Pons (tissue), 1 donor: Measurements from ENCODE around the gene CCDC134.
A peak's percentile ranks its signal among the peaks of the same experiment; 100 is the strongest.

ENCODE experiments used
- DNase-seq: peaks from one replicate; pipeline ENCODE4 v3.0.0-alpha.2; 2016; ENCODE audit warnings: low spot score

The CCDC134 gene

DNA sequence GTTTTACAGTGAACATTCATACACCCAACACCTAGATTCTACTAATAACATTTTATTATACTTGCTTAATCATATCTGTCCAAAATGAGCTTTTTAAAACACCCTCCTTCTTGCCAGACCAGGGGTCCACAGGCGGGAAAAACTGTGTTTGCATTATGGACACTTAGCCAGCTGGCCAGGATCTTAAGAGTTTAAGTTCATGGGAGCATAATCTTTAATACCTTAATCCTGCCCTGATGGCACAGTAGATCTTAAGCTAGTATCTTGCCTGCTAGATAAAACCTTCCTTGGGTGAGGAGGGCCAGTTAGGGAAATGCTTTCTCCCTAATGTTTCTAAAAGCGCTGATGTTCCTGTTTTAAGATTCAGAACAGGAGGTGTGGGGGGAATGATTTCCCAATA lies 13.1 kb upstream of the CCDC134 start:
- DNase-seq: no peak

DNA sequence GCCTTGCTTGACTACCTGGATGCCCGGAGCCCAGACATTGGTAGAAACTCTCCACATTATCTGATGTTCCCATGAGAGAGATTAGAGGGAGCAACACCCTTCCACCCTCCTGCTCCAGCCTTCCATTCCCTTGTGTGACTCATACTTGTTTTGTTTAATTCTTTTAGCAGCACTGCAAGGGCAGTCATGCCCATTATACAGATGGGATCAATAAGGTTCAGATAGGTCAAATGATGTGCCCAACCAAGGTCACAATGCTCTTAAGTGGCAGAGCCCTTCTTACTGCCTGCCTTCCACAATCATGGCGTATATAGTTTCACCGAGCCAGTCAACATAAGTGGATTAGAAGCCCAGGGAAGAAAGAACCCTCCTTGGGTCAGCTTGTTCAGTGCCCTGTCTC lies 6.6 kb upstream of the CCDC134 start:
- DNase-seq: no peak

GRCh38 chr22:41798736-41799135 lies 1.7 kb upstream of the CCDC134 start:
- DNase-seq: no peak

- DNase-seq: peak; percentile 38
These were observed 762 bp upstream of the CCDC134 start for GRCh38 chr22:41799486-41800347.

DNA sequence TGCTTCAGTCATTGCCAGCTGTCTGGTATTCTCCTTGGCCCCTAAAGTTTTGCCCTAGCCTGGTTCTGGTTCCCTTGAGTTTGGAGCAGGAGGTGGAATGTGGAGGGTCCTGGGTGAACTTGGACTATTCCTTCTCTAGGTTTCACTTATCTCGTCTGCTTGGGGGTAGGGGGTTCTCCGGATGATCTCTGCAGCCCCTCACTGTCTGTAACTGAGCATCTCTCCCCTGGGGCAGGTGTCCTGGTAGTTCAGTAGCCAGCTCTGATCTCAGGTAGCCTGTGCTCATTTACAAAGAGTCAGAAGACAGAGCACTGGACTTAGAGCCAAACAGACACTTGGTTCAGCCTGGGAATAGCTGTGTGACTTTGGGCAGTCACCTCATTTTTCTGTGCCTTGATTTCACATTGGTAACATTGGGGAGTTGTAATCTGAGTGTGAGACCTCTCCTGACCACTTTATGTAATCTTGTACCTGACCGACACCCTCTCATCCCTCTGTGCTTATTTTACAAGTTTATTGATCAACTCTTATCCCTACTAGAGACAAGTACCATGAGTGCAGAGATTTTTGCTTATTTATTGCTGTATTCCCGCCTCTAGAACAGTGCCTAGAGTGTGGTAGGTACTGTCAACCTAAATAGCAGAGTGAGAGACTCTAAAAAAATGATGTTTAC lies 804 bp downstream of the CCDC134 start:
- no peak for DNase-seq

DNA sequence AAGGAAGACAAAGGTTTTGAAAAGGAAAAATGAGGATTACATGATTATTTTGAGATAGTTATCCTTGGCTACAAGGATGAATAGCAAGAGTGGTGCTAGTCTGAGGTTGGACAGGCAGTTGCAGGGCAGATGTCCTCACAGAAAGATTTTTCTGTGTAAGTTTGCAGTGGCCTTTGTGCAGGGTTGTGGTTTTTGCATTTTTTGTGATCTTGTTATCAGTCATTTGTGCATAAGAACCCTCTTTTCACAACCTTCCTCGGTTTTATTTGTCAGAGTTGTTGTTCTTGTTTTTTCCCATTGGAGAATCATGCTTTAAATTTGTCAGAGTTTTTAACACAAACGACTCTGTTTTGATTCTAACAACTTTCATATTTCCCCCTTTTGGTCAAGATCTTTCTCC lies 1.4 kb downstream of the CCDC134 start:
- DNase-seq: no peak

GRCh38 chr22:41805639-41806038 lies 5.2 kb downstream of the CCDC134 start:
- no peak for DNase-seq

GRCh38 chr22:41808400-41808799 lies 7.9 kb downstream of the CCDC134 start:
- DNase-seq: no peak

DNA sequence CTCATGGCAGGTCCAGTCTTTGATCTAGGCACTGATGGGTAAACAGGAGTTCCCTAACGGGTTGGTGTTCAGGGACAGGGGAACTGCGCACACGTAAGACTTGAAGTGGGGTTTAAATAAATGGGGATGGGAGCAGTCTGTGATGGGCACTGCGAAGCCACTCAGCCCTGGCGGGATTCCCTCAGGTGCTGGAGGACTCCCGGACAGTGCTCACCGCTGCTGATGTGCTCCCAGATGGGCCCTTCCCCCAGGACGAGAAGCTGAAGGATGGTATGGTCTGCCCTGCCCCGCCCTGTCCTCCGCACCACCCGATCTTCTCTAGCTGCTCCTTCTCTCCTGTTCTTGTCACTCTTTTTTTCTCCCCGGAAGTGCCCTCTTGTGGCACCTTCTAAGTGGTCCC lies 9.5 kb downstream of the CCDC134 start:
- no peak for DNase-seq

- DNase-seq: no peak
These were observed 12.5 kb downstream of the CCDC134 start for GRCh38 chr22:41812805-41813545.

- DNase-seq: no peak
These were observed 13.4 kb downstream of the CCDC134 start for GRCh38 chr22:41813726-41814410.

GRCh38 chr22:41815716-41816115 lies 15.2 kb downstream of the CCDC134 start:
- DNase-seq: no peak

- no peak for DNase-seq
These were observed 15.8 kb downstream of the CCDC134 start for GRCh38 chr22:41816241-41816640.

DNA sequence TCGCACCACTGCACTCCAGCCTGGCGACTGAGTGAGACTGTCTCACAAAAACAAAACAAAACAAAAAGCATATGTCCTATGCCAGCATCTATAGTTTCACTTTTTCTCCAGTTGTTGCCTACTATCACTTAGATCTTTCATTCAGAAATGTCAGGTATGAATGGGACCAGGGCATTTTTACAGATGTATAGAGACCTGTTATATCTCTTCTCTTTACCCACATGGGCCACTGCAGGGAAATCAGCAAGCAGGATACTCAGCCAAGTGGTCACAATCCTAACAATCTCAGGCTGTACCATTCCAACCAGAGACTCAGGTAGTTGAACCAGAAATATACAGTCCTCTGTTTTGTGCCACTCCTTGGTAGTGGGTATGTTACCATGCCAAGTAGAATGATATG lies 16.4 kb downstream of the CCDC134 start:
- no peak for DNase-seq

DNA sequence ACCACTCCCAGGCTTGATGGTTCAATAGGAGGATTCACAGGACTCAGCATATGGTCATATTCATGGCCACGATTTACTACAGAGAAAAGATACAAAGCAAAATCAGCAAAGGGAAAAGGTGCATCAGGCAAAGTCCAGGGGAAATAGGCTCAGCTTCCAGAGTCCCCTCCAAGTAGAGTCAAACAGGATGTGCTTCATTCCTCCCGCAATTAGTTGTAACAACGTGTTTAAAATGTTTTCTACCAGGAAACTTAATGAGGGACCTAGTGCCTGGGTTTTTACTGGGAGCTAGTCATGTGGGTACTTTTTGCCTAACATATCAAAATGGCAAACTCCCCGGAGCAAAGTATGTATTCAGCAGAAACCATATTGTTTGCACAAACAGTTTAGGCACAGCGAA lies 17.5 kb downstream of the CCDC134 start:
- no peak for DNase-seq

- DNase-seq: no peak
These were observed 18.1 kb downstream of the CCDC134 start for GRCh38 chr22:41818596-41818995.

DNA sequence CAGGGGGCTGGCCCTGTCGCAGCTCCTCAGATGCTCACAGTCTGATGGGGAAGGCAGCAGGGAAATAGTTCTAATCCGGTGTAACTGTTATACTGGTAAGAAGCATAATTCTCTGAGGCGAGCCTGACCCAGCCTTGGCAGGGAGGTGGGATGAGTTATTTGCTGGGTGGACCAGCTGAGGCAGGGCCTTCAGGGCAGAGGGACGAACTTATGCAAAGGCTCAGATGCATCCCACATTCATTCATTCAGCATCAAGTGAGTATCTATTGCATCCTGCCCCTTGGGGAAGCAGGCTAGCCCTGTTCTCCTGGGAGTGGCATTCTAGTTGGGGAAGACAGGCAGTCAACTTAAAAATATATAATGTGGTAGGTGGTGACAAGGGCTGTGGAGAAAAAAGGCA lies 18.8 kb downstream of the CCDC134 start:
- no peak for DNase-seq

DNA sequence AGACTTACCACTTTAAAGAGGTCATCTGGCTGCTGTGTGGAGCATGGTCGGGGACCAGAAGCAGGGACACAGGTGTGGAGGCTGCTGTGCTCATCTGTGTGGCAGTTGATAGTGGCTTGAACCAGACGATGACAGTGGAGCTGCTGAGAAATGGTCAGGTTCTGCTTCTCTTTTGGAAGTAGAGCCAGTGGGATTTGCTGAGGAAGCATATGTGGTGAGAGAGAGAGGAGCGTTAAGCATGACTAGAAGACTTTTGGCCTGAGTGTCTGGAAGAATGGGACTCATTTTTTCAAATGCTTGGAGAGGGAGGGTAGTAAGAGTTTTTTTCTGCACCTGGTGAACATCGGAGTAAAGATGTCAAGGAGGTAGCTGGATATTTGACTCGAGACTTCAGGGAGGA lies 20.0 kb downstream of the CCDC134 start:
- no peak for DNase-seq

GRCh38 chr22:41821471-41822316 lies 21.2 kb downstream of the CCDC134 start:
- DNase-seq: no peak

GRCh38 chr22:41822317-41823057 lies 22.0 kb downstream of the CCDC134 start:
- peak; percentile 82 for DNase-seq

DNA sequence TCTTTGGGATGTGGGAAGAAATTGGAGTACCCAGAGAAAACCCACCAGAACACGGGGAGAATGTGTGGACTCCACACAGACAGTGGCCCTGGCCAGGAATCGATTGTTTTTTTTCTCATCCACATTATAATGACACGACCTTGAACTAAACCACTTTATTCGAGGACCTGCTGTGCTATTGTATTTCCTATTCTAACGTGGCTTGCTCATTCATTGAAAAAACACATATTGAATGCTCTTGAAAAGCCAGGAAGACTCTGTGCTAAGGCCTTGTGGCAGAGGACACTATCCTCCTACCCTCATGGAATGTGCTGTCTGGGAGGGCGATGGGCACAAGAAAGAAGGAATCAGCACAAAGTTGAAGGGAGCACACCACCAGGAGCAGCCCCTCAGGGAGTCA lies 23.3 kb downstream of the CCDC134 start:
- DNase-seq: no peak
